ENCODE measurements around the gene SPATA18. TPM values are rescaled to one million over a fixed set of nuclear protein-coding genes. Genes with fewer than 3 reads are reported as not detected.

Gene SPATA18
- total and polyA plus RNA-seq, 9 of the 15 experiments (the other 6 are each of a cell fraction or from before 2014, with no cell fraction given): 0.09 TPM; not detected in 8

DNA sequence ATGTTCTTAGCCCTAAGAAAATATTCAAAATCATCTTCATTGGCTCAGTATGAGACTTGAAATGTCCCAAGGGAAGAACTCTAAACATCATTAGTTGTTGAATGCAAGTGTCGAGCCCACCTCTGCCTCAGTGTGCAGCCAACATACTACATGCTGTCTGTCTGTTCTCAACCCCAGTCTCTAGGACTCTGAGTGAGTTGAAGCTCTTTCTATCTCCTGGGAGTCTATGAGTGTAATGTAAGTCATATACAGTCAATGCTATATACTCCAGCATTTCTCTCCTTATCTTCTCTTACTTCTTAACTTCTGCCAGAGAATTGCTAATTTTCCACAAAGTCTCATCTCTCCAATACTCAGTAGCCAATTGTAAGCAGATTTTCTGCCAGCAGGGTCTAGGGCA lies 61.3 kb downstream of the SPATA18 start:
- Histone ChIP-seq H3K27ac (ENCODE audit: extremely low read depth, low read depth, low read length) (no peak overlapping the region), H2AFZ (ENCODE audit: low read depth, low read length) (no peak overlapping the region), H3K9me3 (replicated peaks; ENCODE audit: control insufficient read depth, insufficient read depth, low read depth, low read length) (no peaks in the 10 kb centered on the region), H3K9me1 (ENCODE audit: control insufficient read depth, insufficient read depth, low read length) (no peaks in the 10 kb centered on the region), H3K36me3 (ENCODE audit: control insufficient read depth, insufficient read depth, low read length) (no peaks in the 10 kb centered on the region), H3K27me3 (ENCODE audit: control insufficient read depth in 2 of 2, insufficient read depth in 2 of 2, low read length in 2 of 2) (no peaks in the 10 kb centered on the region), H3K9ac (ENCODE audit: insufficient read depth in 1 of 2, low read depth in 2 of 2, low read length in 2 of 2) (no peak overlapping the region), H3K4me2 (ENCODE audit: insufficient read depth, low read length) (no peak overlapping the region), H4K20me1 (replicated peaks; ENCODE audit: control insufficient read depth, insufficient read depth, low read length) (no peaks in the 10 kb centered on the region), H3K79me2 (ENCODE audit: control insufficient read depth, insufficient read depth, low read length) (no peaks in the 10 kb centered on the region), H3K4me1 (replicated peaks in 1 of 2; ENCODE audit: control insufficient read depth in 2 of 2, insufficient read depth in 2 of 2, low read length in 2 of 2) (no peaks in the 10 kb centered on the region), H3K4me3 (no peak overlapping the region)
- intact Hi-C loops (cut with micrococcal nuclease) (no loop called here), in situ Hi-C loops (cut with MboI) (no loop called here)
- DNase-seq (ENCODE audit: extremely low read depth in 1 of 4, low spot score in 3 of 4) (no peak), ATAC-seq (no peak), FAIRE-seq (no peak)
- ChIA-PET POLR2A (no interaction called here), CTCF (ENCODE audit: low intra/inter-chr PET ratio) (no interaction called here)
- TF ChIP-seq SAFB (IDR thresholded peaks at IDR 0.05; ENCODE audit: borderline replicate concordance, low read depth, low read length): no peak
- TF ChIP-seq ETV1 (tag; conservative IDR thresholded peaks at IDR 0.05; ENCODE audit: low read depth): no peak
- TF ChIP-seq ZNF766 (CRISPR knock-in tag; conservative IDR thresholded peaks at IDR 0.05): no peak
- no peak for TF ChIP-seq RBM34 (IDR thresholded peaks at IDR 0.05; ENCODE audit: borderline replicate concordance, insufficient read depth, low read length)
- TF ChIP-seq POLR2AphosphoS2 (IDR thresholded peaks at IDR 0.05; ENCODE audit: low read length): no peak
- no peak for TF ChIP-seq MXI1 (IDR thresholded peaks at IDR 0.05; ENCODE audit: low read depth, low read length)
- TF ChIP-seq CREM (IDR thresholded peaks at IDR 0.05; ENCODE audit: low read depth): no peak
- TF ChIP-seq ZC3H8 (IDR thresholded peaks at IDR 0.05): no peak
- no peak for TF ChIP-seq TARDBP (IDR thresholded peaks at IDR 0.05)
- no TSS peak for BruUV-seq (replicated peaks)
- WGBS (ENCODE audit: insufficient coverage, low coverage, missing lambda C conversion rate): 0% methylated on average over 1 of the region's 1 CpG

DNA sequence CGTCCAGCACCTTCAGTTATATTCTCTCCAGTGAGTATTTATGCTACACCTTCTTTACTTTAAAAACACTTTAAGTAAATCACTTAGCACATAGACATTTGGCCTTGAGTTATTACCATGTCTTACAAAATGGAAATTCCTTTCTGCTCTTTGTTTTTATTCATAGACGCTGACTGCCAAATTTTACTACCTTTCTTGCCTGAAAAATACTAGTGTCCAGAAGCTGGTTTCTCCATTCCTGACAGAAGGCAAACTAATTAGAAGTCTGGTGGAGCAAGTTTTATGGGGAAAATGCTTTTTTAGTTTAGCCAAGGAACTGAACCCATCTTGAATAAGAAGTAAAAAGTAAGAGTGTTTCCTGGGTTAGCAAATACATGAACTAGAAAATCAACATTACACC lies 65.5 kb downstream of the SPATA18 start:
- ChIA-PET POLR2A (no interaction called here), CTCF (ENCODE audit: low intra/inter-chr PET ratio) (no interaction called here)
- in situ Hi-C loops (cut with MboI): no loop called here
- Histone ChIP-seq H3K9me3 (replicated peaks; ENCODE audit: control insufficient read depth, insufficient read depth, low read depth, low read length) (no peaks in the 10 kb centered on the region), H3K4me3 (no peak overlapping the region), H3K27me3 (ENCODE audit: control insufficient read depth in 2 of 2, insufficient read depth in 2 of 2, low read length in 2 of 2) (no peaks in the 10 kb centered on the region), H3K79me2 (ENCODE audit: control insufficient read depth, insufficient read depth, low read length) (no peaks in the 10 kb centered on the region), H4K20me1 (replicated peaks; ENCODE audit: control insufficient read depth, insufficient read depth, low read length) (no peaks in the 10 kb centered on the region), H3K27ac (ENCODE audit: extremely low read depth, low read depth, low read length) (no peak overlapping the region), H3K4me1 (replicated peaks in 1 of 2; ENCODE audit: control insufficient read depth in 2 of 2, insufficient read depth in 2 of 2, low read length in 2 of 2) (no peaks in the 10 kb centered on the region), H2AFZ (ENCODE audit: low read depth, low read length) (no peak overlapping the region), H3K9me1 (ENCODE audit: control insufficient read depth, insufficient read depth, low read length) (no peaks in the 10 kb centered on the region), H3K4me2 (ENCODE audit: insufficient read depth, low read length) (no peak overlapping the region), H3K36me3 (ENCODE audit: control insufficient read depth, insufficient read depth, low read length) (no peaks in the 10 kb centered on the region), H3K9ac (ENCODE audit: insufficient read depth in 1 of 2, low read depth in 2 of 2, low read length in 2 of 2) (no peak overlapping the region)
- FAIRE-seq (no peak), ATAC-seq (no peak), DNase-seq (ENCODE audit: extremely low read depth in 1 of 4, low spot score in 3 of 4) (no peak)
- WGBS (ENCODE audit: insufficient coverage, low coverage, missing lambda C conversion rate): 0% methylated on average over 2 of the region's 2 CpGs
- intact Hi-C loops (cut with micrococcal nuclease): no loop called here
- BruUV-seq (replicated peaks): no TSS peak
- no peak for TF ChIP-seq KAT7 (CRISPR knock-in tag; IDR thresholded peaks at IDR 0.05; ENCODE audit: borderline replicate concordance)
- no peak for TF ChIP-seq NUFIP1 (IDR thresholded peaks at IDR 0.05; ENCODE audit: partially characterized antibody)
- TF ChIP-seq, protein P1, sequence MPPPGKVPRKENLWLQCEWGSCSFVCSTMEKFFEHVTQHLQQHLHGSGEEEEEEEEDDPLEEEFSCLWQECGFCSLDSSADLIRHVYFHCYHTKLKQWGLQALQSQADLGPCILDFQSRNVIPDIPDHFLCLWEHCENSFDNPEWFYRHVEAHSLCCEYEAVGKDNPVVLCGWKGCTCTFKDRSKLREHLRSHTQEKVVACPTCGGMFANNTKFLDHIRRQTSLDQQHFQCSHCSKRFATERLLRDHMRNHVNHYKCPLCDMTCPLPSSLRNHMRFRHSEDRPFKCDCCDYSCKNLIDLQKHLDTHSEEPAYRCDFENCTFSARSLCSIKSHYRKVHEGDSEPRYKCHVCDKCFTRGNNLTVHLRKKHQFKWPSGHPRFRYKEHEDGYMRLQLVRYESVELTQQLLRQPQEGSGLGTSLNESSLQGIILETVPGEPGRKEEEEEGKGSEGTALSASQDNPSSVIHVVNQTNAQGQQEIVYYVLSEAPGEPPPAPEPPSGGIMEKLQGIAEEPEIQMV (tag; conservative IDR thresholded peaks at IDR 0.05; ENCODE audit: low read depth): no peak
- TF ChIP-seq, protein P2, sequence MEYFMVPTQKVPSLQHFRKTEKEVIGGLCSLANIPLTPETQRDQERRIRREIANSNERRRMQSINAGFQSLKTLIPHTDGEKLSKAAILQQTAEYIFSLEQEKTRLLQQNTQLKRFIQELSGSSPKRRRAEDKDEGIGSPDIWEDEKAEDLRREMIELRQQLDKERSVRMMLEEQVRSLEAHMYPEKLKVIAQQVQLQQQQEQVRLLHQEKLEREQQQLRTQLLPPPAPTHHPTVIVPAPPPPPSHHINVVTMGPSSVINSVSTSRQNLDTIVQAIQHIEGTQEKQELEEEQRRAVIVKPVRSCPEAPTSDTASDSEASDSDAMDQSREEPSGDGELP (CRISPR knock-in tag; IDR thresholded peaks at IDR 0.05; ENCODE audit: borderline replicate concordance): no peak
- TF ChIP-seq SMARCE1 (IDR thresholded peaks at IDR 0.05): no peak
- no peak for TF ChIP-seq ZFP36 (IDR thresholded peaks at IDR 0.05; ENCODE audit: low read depth, low read length, partially characterized antibody)
- no peak for TF ChIP-seq U2AF1 (optimal IDR thresholded peaks at IDR 0.05; ENCODE audit: low read depth, low read length)

All from K562 (cell line).